GM19240 (cell line): ENCODE results near the gene APC2.

Source experiments
- DNase-seq: peaks from one replicate; pipeline ENCODE4 v3.0.0; 2011; ENCODE audit warnings: low spot score; ENCODE audit not compliant: insufficient read length

APC2 gene

GRCh38 chr19:1449467-1450442 is at the start of gene APC2:
APC2 (plus strand) TSS chr19:1450121; CDS start chr19:1453002, 2,881 bp downstream.
- no peak for DNase-seq

GRCh38 chr19:1400281-1401137 is 49.4 kb upstream of the APC2 start:
- DNase-seq, result no peak

DNA sequence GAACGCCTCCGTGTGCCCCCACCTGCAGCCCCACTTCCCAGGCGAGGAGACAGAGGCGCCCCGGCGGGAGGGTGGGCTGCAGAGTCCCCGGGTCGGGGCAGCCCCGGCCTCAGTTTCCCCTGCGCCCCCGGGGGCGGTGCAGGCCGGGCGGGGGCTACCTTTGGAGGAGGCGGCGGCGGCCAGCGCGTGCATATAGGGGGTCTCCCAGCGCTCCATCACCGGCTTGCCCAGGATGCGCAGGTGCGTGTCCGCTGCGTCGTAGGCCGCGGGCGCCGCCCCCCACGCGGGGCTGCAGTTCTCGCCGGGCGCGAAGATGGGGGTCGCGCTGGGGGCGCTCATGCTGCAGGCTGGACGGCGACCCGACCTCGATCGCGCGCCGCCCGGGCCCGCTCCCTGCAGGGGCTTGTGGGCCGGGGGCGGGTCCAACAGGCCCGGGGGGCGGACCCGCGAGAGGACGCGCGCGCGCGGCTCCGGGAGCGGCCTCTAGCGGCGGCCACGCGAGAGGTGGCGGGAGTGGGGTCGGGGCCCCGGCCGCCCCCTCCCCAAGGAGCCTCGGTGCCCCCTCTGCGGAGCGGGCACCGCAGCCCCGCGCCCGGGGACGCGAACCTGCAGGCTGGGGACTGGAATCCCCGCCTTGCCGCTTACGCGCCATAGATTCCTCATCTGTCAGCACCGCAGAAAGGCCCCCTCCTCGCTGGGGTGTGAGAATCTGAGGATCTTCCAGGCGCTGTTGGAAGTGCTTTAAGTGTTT is 48.6 kb upstream of the APC2 start, which contains the start of gene GAMT:
Gene GAMT, minus strand, starts transcription at position 405 of the 751 bp plus-strand sequence. Its CDS starts 66 bp downstream, at position 339.
- DNase-seq, result peak; percentile 71

GRCh38 chr19:1401889-1402217 is 48.1 kb upstream of the APC2 start:
- no peak for DNase-seq

- no peak for DNase-seq
These were observed 47.4 kb upstream of the APC2 start for GRCh38 chr19:1402411-1403070.

DNA sequence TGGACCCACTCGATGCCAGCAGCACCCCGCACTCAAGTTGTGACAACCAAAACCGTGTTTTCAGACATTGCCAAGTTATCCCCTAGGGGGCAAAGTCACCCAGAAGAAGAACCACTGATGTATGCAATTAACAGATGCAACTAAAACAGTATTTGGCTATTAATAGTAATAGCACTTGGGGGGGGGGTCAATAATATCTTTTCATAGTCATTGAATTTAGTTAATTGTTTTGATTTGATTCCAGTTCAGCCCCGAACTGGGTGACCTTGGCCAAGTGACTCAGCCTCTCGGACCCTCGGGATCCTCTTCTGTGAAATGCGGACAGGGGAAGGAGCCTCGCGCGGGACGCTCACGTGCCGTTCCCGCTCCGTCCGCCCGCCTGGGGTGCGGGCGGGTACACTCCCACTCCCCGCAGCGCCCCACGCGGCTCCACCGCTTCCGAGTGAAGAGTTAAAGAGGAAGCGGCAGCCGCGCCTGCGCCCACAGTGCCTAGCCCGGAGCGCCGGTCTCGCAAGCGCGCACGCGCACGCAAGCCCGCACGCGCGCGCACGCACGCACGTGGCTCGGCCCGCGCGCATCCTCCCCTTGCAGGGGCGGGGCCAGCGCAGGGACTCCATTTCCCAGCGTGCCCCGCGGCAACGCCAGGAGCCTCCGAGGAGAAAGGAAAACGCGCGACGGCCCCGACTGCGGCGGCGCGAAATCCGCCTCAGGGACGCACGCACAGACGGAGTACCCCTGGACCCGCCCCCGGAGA is 43.0 kb upstream of the APC2 start:
- peak; percentile 97 for DNase-seq

DNA sequence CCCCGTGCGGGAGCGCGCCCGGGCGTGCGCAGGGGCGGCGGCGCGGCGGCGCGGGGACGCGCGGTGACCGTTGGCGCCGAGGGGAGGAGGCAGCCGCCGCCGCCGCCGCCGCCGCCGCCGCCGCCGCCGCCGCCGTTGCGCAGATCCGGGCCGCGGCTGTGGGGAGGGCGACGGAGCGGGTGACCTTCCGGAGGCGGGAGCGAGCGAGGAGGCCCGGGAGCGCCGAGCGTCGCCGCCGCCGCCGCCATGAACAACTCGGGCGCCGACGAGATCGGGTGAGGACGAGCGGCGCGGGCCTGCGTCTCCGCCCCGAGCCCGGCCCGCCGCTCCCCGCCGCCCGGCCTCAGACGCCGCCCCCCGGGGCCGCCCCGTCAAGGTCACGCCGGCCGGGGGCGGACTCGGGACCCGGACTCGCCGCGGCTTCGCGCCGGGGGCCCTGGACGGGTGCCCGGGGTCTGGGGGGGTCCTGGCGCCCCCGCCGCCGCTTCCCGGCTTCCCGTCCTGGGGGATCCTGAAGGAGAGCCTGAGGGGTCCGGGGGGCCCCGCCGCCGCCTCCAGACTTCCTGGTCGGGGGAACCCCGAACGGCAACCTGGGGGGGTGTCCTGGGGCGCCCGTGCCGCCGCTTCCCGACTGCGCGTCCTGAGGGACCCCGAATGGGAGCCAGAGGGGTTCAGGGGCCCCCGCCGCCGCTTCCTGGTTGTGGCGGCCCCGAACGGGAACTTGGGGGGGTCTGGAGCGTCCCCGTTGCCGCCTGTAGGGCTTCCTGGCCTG is 42.2 kb upstream of the APC2 start, which contains the start of gene DAZAP1:
Gene DAZAP1, plus strand, starts transcription at position 59 of the 772 bp plus-strand sequence. Its CDS starts 188 bp downstream, at position 247.
- no peak for DNase-seq

- peak; percentile 53 for DNase-seq
These were observed 41.4 kb upstream of the APC2 start for GRCh38 chr19:1408300-1409203.

GRCh38 chr19:1409204-1410005 is 40.5 kb upstream of the APC2 start:
- no peak for DNase-seq

- DNase-seq, result no peak
These were observed 39.7 kb upstream of the APC2 start for GRCh38 chr19:1410136-1410786.

- DNase-seq, result no peak
These were observed 39.1 kb upstream of the APC2 start for GRCh38 chr19:1410789-1411188.

GRCh38 chr19:1411255-1412191 is 38.4 kb upstream of the APC2 start:
- no peak for DNase-seq

DNA sequence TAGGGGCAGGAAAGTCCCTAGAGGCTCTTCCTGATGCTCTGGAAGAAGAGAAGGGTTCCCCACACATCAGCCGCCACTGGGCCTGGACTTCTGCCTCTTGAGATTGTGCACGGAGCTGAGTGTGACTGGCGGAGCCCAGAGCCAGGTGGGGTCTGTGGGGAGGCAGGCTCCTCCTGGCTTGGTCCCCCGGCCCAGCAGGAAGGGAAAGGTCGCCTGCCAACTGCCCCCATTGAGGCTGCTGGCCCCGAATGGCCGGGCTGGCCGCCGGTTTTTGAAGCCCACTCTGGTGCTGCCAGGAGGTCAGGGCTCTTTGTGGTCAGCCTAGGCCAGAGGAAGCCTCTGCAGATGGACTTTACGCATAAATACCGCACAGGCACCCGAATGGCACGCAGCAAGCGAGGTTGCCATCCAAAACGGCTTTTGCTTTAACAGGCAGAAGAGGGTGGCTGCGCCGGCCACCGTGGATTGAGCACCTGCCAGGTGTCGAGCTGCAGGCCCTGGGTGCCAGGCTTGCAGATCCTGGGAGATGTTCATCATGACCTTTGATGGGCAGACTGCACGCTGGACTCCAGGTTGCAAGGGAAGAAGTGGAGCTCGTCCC is 37.5 kb upstream of the APC2 start:
- no peak for DNase-seq

- DNase-seq, result no peak
These were observed 36.7 kb upstream of the APC2 start for GRCh38 chr19:1412995-1413800.
